Activated CD4-positive, alpha-beta T cell treated with anti-CD3 and anti-CD28 coated beads for 24 hours (primary cell): ENCODE data around the gene FAM177A1.
"Not testable (repeated sequence)": the region's sequence is repeated elsewhere in the genome, so short reads cannot be mapped to it uniquely, and the experiment has no call there.

Experiments used
- DNase-seq, 2 donors: peaks; one replicate each; pipeline ENCODE4 v3.0.0-alpha.2; 2020; ENCODE audit warnings: low read depth in 2 of 2

FAM177A1 gene

GRCh38 chr14:35046048-35046750 lies at the start of gene FAM177A1:
TSS of gene FAM177A1 (plus strand) at chr14:35046272. CDS start at chr14:35046464, 192 bp downstream.
- peak; percentile 96 to 98 for DNase-seq

- DNase-seq, result no peak
Measured at GRCh38 chr14:34997762-34998161, 48.3 kb upstream of the FAM177A1 start.

GRCh38 chr14:34999500-34999899 lies 46.6 kb upstream of the FAM177A1 start:
- no peak for DNase-seq

- DNase-seq, result no peak
Measured at GRCh38 chr14:35001621-35002020, 44.5 kb upstream of the FAM177A1 start.

GRCh38 chr14:35004839-35005238 lies 41.2 kb upstream of the FAM177A1 start:
- DNase-seq, result no peak

- no peak for DNase-seq
Measured at GRCh38 chr14:35016568-35016967, 29.5 kb upstream of the FAM177A1 start.

- no peak for DNase-seq
Measured at GRCh38 chr14:35020713-35021112, 25.4 kb upstream of the FAM177A1 start.

- DNase-seq, result no peak
Measured at GRCh38 chr14:35028435-35028834, 17.6 kb upstream of the FAM177A1 start.

- DNase-seq, result no peak
Measured at GRCh38 chr14:35032562-35032961, 13.5 kb upstream of the FAM177A1 start.

- no peak for DNase-seq
Measured at GRCh38 chr14:35034440-35034833, 11.6 kb upstream of the FAM177A1 start.

- DNase-seq, result not testable (repeated sequence)
Measured at GRCh38 chr14:35034944-35035554, 11.0 kb upstream of the FAM177A1 start.

- DNase-seq, result not testable (repeated sequence)
Measured at GRCh38 chr14:35038312-35038711, 7.8 kb upstream of the FAM177A1 start.

GRCh38 chr14:35042632-35043031 lies 3.4 kb upstream of the FAM177A1 start:
- DNase-seq, result no peak

GRCh38 chr14:35043046-35043445 lies 3.0 kb upstream of the FAM177A1 start:
- no peak for DNase-seq

- no peak for DNase-seq
Measured at GRCh38 chr14:35044939-35045797, 904 bp upstream of the FAM177A1 start.

GRCh38 chr14:35045798-35046047 lies 349 bp upstream of the FAM177A1 start:
- no peak for DNase-seq

GRCh38 chr14:35046751-35047536 lies 872 bp downstream of the FAM177A1 start:
- no peak for DNase-seq

- no peak for DNase-seq
Measured at GRCh38 chr14:35047976-35048513, 2.0 kb downstream of the FAM177A1 start.

GRCh38 chr14:35050652-35051051 lies 4.6 kb downstream of the FAM177A1 start:
- DNase-seq, result no peak

GRCh38 chr14:35051796-35052195 lies 5.7 kb downstream of the FAM177A1 start:
- DNase-seq, result no peak

GRCh38 chr14:35052637-35053036 lies 6.6 kb downstream of the FAM177A1 start:
- DNase-seq, result no peak
